Activated T-cell treated with anti-CD3 and anti-CD28 coated beads, Interleukin-2, amount 50 U/mL, for 48 hours (primary cell): ENCODE measurements around the gene CDC42.

Experiments used
- DNase-seq, 2 experiments: peaks; one replicate each; pipeline ENCODE4 v3.0.0-alpha.2; 2020

Gene CDC42

GRCh38 chr1:22132517-22133235 lies 80.2 kb downstream of the CDC42 start:
- no peak for DNase-seq

- no peak for DNase-seq
These were observed 80.9 kb downstream of the CDC42 start for GRCh38 chr1:22133247-22133930.

GRCh38 chr1:22133931-22134324 lies 81.4 kb downstream of the CDC42 start:
- DNase-seq = no peak

GRCh38 chr1:22137004-22137720 lies 84.7 kb downstream of the CDC42 start:
- DNase-seq = no peak

GRCh38 chr1:22139066-22139594 lies 86.6 kb downstream of the CDC42 start:
- no peak for DNase-seq

GRCh38 chr1:22139817-22140216 lies 87.3 kb downstream of the CDC42 start:
- no peak for DNase-seq
